Sciatic nerve (tissue), 2 donors: ENCODE data around the gene ZFAND5. TPM values are rescaled to one million over a fixed set of nuclear protein-coding genes. Genes with fewer than 3 reads are reported as not detected.

Experiments
- ATAC-seq: fragments of 200-7000 bp; cut with Tn5 transposase; one replicate; pipeline ENCODE4 v1.9.1; 2020; ENCODE audit warnings: mild to moderate bottlenecking, moderate library complexity
- DNase-seq: peaks from one replicate; pipeline ENCODE4 v3.0.0-alpha.2; 2020; ENCODE audit warnings: low spot score
- intact Hi-C: fragments of 100-400 bp; cut with DNase I; formaldehyde crosslinking; loops from one replicate; pipeline ENCODE4 v1.14.2; 2022
- total RNA-seq: library from RNA; stranded (reverse); fragmentation: NEBNext Ultra II Directional; extraction: Animal tissue kit (Norgen Biotek cat#: 25700); gene quantifications from one replicate; pipeline ENCODE4 v1.2.1, GENCODE V29; 2021
- donor health status: DM: no; HTN: no; CAD: no.
- donor health status: DM: no; HTN: no; CAD: no.

Gene ZFAND5
- total RNA-seq, 1 donor from 2014 or later: 222 TPM

DNA sequence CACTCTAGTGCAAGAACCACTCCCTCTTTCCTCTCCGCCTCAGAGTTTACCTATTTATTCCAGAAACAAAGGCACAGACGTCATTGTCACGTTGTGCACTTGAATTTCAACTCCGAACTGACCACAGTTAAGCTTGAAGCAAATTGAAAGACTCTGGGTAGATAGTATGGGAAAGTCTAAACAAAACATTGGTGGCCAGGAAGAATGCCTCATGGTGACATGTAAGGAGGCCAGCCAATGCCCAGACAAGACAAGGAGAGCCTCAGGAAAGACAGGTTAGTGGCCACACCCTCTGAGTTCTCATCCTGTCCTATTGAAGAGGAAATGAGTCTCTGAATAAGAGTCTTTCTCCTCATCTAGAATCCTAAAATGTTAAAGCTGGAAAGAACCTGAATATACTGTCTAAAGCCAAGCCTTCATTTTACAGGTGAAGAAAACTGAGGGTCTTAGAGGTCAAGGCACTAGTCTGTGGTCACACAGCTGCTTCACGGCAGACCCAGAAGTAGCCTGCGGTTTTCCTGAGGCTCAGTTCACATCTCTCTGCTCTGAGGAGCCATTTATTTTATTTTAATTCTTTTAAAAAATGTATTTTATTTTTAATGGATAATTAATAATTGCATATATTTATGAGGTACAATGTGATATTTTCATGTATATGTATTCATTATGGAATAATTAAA is 30.2 kb downstream of the ZFAND5 start:
- no peak for DNase-seq
- intact Hi-C loops: no loop called here
- no peak for ATAC-seq

DNA sequence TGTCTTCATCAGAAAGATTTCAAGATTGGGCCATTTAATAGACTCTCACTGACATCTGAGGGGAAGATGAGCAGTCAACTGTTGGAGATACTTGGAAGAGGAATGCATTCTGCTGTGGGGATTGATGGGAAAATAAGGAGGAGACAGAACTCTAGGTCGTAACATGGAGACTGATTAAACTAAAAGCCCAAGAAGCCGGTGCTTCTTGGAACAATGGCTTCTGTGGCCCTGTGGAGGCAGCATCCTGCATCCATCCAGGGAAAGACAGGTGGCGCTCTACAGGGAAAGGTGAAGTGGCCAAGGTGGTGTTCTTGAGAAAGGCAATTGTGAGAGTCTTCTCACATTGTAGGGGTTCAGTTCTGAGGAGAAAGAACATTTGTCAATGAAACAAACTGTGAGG is 31.3 kb downstream of the ZFAND5 start:
- DNase-seq: no peak
- ATAC-seq: no peak
- intact Hi-C loops: no loop called here

DNA sequence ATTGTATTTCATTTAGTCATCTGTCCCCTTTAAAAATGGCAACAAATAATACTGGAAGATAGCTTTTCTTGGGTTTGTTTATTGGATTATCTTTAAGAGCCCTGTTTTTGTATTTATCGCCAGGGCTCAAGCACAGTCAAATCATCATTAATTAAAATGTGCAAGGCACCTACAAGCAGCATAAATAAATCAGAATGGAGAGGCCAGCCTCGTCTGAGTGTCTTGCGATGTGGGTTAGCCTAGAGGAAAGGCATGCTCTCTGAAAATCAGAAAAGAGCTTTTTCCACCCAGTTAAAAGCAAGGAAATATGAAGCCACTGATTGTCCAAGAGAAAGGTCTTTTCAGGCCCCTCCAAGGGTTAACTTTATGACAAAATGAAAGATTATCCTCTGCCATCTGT is 31.8 kb downstream of the ZFAND5 start:
- intact Hi-C loops: no loop called here
- ATAC-seq (no peak), DNase-seq (no peak)

- no peak for DNase-seq
- intact Hi-C loops: no loop called here
Measured at GRCh38 chr9:72332351-72332750, 32.7 kb downstream of the ZFAND5 start.

GRCh38 chr9:72327631-72328030 is 37.4 kb downstream of the ZFAND5 start:
- DNase-seq (no peak), ATAC-seq (no peak)
- intact Hi-C loops: no loop called here

More at GRCh38 chr9:72332351-72332750, 32.7 kb downstream of the ZFAND5 start:
- no peak for ATAC-seq

DNA sequence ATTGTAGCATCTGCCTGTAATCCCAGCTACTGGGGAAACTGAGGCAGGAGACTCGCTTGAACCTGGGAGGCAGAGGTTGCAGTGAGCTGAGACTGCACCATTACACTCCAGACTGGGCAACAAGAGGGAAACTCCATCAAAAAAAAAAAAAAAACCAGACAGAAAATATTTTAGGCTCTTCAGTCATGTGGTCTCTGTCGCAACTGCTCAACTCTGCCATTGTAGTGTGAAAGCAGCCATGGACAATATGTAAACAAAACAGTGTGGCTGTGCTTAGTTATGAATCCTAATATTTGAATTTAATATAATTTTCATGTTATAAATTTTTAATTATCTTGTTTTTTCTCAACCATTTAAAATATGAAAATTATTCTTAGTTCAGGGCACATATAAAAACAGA is 38.4 kb downstream of the ZFAND5 start:
- DNase-seq: no peak
- ATAC-seq: no peak
- intact Hi-C loops: no loop called here

GRCh38 chr9:72324974-72325373 is 40.0 kb downstream of the ZFAND5 start:
- ATAC-seq (no peak), DNase-seq (no peak)
- intact Hi-C loops: no loop called here

- intact Hi-C loops: no loop called here
- ATAC-seq: no peak
- DNase-seq: no peak
Measured at GRCh38 chr9:72322678-72323077, 42.3 kb downstream of the ZFAND5 start.

GRCh38 chr9:72322259-72322658 is 42.7 kb downstream of the ZFAND5 start:
- DNase-seq (no peak), ATAC-seq (peak; percentile 17)
- intact Hi-C loops: no loop called here

GRCh38 chr9:72315510-72316311 is 49.3 kb downstream of the ZFAND5 start:
- ATAC-seq (peak; percentile 92), DNase-seq (no peak)
- intact Hi-C loops: no loop called here

DNA sequence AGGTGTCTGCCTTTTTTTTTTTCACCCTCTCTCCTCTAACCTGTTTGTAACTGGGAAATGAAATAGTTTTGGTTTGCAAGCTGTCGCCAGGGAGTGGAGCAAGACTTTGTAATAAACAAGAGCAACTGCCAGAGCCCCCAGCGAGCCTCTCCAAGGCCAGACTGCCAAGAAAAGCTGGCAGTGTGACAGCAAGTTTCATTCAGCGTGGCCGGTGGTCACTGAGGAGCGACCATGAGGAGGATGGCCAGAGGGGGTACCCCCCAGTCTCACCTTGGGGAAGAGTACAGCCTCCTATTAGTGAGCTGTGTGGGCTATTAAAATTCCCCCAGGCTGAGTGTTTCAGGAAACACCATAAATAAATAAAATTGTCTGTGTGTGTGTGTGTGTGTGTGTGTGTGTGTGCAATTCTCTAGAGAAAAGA is 49.9 kb downstream of the ZFAND5 start:
- DNase-seq: peak; percentile 80
- intact Hi-C loops: no loop called here
- ATAC-seq: peak; percentile 73

- intact Hi-C loops: no loop called here
Measured at GRCh38 chr9:72313507-72313906, 51.5 kb downstream of the ZFAND5 start.

GRCh38 chr9:72312386-72312987 is 52.5 kb downstream of the ZFAND5 start:
- intact Hi-C loops: no loop called here
- ATAC-seq (no peak), DNase-seq (no peak)

More at GRCh38 chr9:72313507-72313906, 51.5 kb downstream of the ZFAND5 start:
- no peak for ATAC-seq
- DNase-seq: no peak

GRCh38 chr9:72309364-72310133 is 55.5 kb downstream of the ZFAND5 start:
- intact Hi-C loops: no loop called here
- ATAC-seq: no peak

GRCh38 chr9:72306761-72307160 is 58.2 kb downstream of the ZFAND5 start:
- intact Hi-C loops: no loop called here
- no peak for ATAC-seq
- DNase-seq: no peak

More at GRCh38 chr9:72309364-72310133, 55.5 kb downstream of the ZFAND5 start:
- DNase-seq: no peak

- intact Hi-C loops: no loop called here
- DNase-seq: no peak
- no peak for ATAC-seq
Measured at GRCh38 chr9:72305707-72306106, 59.3 kb downstream of the ZFAND5 start.

DNA sequence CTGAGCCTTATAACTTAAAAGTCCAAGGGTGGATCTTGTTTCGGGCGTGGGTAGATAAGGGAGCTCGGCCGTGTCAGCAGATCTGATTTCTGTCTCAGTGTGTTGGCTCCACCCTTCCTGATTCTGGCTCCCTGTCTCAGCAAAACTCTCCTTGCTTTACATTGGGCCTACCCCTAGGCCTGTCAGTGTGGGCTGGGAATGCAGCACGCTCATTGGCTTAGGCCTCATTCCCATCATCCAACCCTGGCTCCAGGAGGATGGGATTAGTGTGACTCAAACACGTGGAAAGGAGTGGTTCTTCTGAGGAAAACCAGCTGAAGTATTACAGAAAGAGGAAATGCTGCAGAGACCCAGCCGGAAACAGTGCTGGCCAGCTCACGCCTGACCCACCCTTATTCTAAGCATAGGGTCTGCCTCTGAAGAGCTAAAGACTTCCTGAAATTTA is 59.9 kb downstream of the ZFAND5 start:
- intact Hi-C loops: no loop called here
- ATAC-seq: peak; percentile 99
- peak; percentile 82 for DNase-seq

DNA sequence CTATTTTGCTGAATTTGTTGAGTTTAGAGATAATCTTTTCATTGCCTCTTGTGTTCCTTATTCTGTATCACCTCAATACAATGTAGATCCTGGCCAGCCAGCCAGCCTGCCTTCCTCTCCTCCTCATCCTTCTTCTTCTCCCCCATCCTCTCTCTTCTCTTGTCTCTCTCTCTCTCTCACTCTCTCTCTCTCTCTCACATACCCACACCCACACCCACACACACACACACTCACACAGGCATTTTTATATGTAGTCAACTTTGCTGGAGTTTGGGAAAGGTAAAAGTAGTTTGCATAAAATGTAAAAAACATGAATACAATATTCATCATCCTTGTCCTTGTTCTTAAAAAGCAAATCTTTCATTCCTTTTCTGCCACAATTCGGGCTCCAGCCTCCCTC is 60.5 kb downstream of the ZFAND5 start:
- no peak for ATAC-seq
- no peak for DNase-seq
- intact Hi-C loops: no loop called here
